ENCODE data around the gene LALBA.
A peak's percentile ranks its signal among the peaks of the same experiment; 100 is the strongest.
"Not testable (repeated sequence)": the region's sequence is repeated elsewhere in the genome, so short reads cannot be mapped to it uniquely, and the experiment has no call there.

LALBA gene

GRCh38 chr12:48553666-48554343, 16.0 kb downstream of the LALBA start:
- not testable (repeated sequence) for H3K36me3 Mint-ChIP-seq; H3K27ac Mint-ChIP-seq; H3K4me3 Mint-ChIP-seq; H3K9me3 Mint-ChIP-seq (ENCODE audit: low read depth); H3K4me1 Mint-ChIP-seq (ENCODE audit: low read depth); H3K27me3 Mint-ChIP-seq

- not testable (repeated sequence) for H3K36me3 Mint-ChIP-seq, H3K4me3 Mint-ChIP-seq
These were observed 18.2 kb downstream of the LALBA start for GRCh38 chr12:48551636-48552035.

GRCh38 chr12:48547012-48547411, 22.8 kb downstream of the LALBA start:
- H3K4me3 Mint-ChIP-seq; H3K9me3 Mint-ChIP-seq (ENCODE audit: low read depth); H3K4me1 Mint-ChIP-seq (ENCODE audit: low read depth); H3K27ac Mint-ChIP-seq; H3K27me3 Mint-ChIP-seq; H3K36me3 Mint-ChIP-seq: not testable (repeated sequence)

More at GRCh38 chr12:48551636-48552035, 18.2 kb downstream of the LALBA start:
- H3K27ac Mint-ChIP-seq; H3K4me1 Mint-ChIP-seq (ENCODE audit: low read depth); H3K27me3 Mint-ChIP-seq; H3K9me3 Mint-ChIP-seq (ENCODE audit: low read depth): not testable (repeated sequence)

GRCh38 chr12:48545833-48546469, 23.9 kb downstream of the LALBA start:
- Mint-ChIP-seq H3K27me3 (no peaks in the 10 kb centered on the region), H3K4me1 (ENCODE audit: low read depth) (peaks cover 5% of the 10 kb centered on the region), H3K27ac (no peak overlapping the region)

GRCh38 chr12:48542300-48542928, 27.4 kb downstream of the LALBA start:
- H3K27me3 Mint-ChIP-seq, result no peaks in the 10 kb centered on the region
- H3K27ac Mint-ChIP-seq, result no peak overlapping the region
- H3K4me3 Mint-ChIP-seq, result no peak overlapping the region
- H3K36me3 Mint-ChIP-seq, result no peaks in the 10 kb centered on the region
- peaks cover 8% of the 10 kb centered on the region for H3K4me1 Mint-ChIP-seq (ENCODE audit: low read depth)
- H3K9me3 Mint-ChIP-seq (ENCODE audit: low read depth), result no peaks in the 10 kb centered on the region

More at GRCh38 chr12:48545833-48546469, 23.9 kb downstream of the LALBA start:
- Mint-ChIP-seq H3K36me3 (peaks cover 4% of the 10 kb centered on the region), H3K4me3 (no peak overlapping the region), H3K9me3 (ENCODE audit: low read depth) (no peaks in the 10 kb centered on the region)

GRCh38 chr12:48536602-48537001, 33.2 kb downstream of the LALBA start:
- Mint-ChIP-seq H3K36me3 (no peaks in the 10 kb centered on the region), H3K9me3 (ENCODE audit: low read depth) (no peaks in the 10 kb centered on the region), H3K4me3 (no peak overlapping the region), H3K27me3 (no peaks in the 10 kb centered on the region), H3K27ac (no peak overlapping the region), H3K4me1 (ENCODE audit: low read depth) (peaks cover 28% of the 10 kb centered on the region)

- H3K4me1 Mint-ChIP-seq (ENCODE audit: low read depth), result peaks cover 27% of the 10 kb centered on the region
- no peaks in the 10 kb centered on the region for H3K9me3 Mint-ChIP-seq (ENCODE audit: low read depth)
- no peaks in the 10 kb centered on the region for H3K36me3 Mint-ChIP-seq
- peak overlapping the region; percentile 14 for H3K27ac Mint-ChIP-seq
- no peaks in the 10 kb centered on the region for H3K27me3 Mint-ChIP-seq
- peak overlapping the region; percentile 36 for H3K4me3 Mint-ChIP-seq
These were observed 37.2 kb downstream of the LALBA start for GRCh38 chr12:48532601-48533000.

DNA sequence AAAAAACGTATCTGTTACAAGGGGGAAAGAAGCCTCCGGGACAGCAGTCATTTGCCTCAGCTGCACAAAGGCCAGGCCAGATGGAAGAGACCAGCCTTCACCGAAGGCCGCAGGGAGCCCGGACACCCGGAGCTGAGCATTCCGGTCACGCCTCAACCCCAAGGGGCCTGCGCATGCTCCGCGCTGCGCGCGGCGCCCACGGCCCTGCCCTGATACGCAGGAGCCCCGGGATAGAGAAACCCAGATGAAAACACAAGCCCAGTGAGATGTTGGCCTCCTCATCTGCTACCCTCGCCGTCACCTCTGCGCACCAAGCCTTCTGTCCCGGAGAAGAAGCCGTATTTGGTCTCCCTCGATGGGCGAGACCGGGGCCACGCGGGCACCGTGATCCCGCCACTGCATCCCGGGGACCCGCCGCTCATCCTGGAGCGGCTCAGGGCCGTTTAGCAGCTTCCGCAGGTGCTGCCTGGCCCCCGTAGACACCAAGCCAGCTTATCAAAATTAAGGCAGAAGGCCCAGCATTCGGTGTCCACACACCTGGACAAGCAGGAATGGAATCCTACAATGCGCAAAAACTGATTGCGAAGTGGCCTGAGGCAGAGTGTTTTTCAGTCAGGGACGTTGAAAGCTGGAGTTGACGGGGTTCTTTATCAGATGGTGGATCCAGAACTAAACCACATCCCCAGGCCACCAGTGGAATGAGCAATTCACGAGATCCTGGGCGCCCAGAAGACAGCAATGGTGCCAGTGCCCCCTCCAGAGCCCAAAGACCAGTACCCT, 41.8 kb downstream of the LALBA start:
- H3K36me3 Mint-ChIP-seq, result peaks cover 2% of the 10 kb centered on the region

DNA sequence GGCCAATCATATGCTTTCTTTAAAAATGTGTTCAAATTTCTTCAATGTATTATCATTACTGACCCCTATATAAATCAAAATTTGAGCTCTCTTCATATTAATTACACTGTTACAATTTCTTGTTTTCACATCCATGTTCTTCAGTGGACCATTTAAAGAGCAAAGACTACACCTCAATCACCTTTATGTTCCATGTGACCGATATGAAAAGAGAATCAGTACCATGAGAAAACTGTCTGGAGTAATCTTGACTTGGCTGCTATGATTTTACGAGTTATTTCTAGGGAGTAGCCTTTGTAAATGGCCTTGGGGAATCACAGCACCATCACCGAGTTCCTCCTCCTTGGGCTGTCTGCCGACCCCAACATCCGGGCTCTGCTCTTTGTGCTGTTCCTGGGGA, 44.5 kb downstream of the LALBA start, which contains the start of gene OR8S1:
Gene OR8S1 (plus strand): TSS at position 301 of the 400 bp plus-strand sequence. CDS start 0 bp downstream, at position 301.
- no peak within 1 kb of the TSS for H3K4me3 Mint-ChIP-seq
- H3K27ac Mint-ChIP-seq, result no peak within 1 kb of the TSS
- no peaks in the 10 kb centered on the region for H3K27me3 Mint-ChIP-seq
- H3K9me3 Mint-ChIP-seq (ENCODE audit: low read depth), result no peaks in the 10 kb centered on the region
- peaks cover 2% of the 10 kb centered on the region for H3K36me3 Mint-ChIP-seq
- H3K4me1 Mint-ChIP-seq (ENCODE audit: low read depth), result no peaks in the 10 kb centered on the region

More for the DNA sequence above, 41.8 kb downstream of the LALBA start:
- Mint-ChIP-seq H3K9me3 (ENCODE audit: low read depth) (no peaks in the 10 kb centered on the region), H3K4me1 (ENCODE audit: low read depth) (peaks cover 17% of the 10 kb centered on the region), H3K27ac (no peak overlapping the region), H3K4me3 (no peak overlapping the region), H3K27me3 (no peaks in the 10 kb centered on the region)

GRCh38 chr12:48520381-48520780, 49.5 kb downstream of the LALBA start:
- not testable (repeated sequence) for H3K9me3 Mint-ChIP-seq (ENCODE audit: low read depth); H3K36me3 Mint-ChIP-seq; H3K4me3 Mint-ChIP-seq; H3K4me1 Mint-ChIP-seq (ENCODE audit: low read depth); H3K27ac Mint-ChIP-seq; H3K27me3 Mint-ChIP-seq

Measured in activated naive CD8-positive, alpha-beta T cell (primary cell).